ENCODE measurements around the gene CSMD2. TPM values are rescaled to one million over a fixed set of nuclear protein-coding genes. Genes with fewer than 3 reads are reported as not detected.

Gene CSMD2
- total and polyA plus RNA-seq, 2 of the 4 experiments (the other 2 are of a cell fraction): under 0.01 to 0.36 TPM

GRCh38 chr1:33826711-33827110, 338.3 kb downstream of the CSMD2 start:
- Histone ChIP-seq H2AK5ac (ENCODE audit: low read depth, low read length) (no peak overlapping the region), H3K4ac (ENCODE audit: low read depth, low read length) (no peak overlapping the region), H3K18ac (ENCODE audit: low read depth, low read length) (no peak overlapping the region), H3K23ac (ENCODE audit: low read depth, low read length) (no peak overlapping the region), H3K9ac (ENCODE audit: low read depth, low read length) (no peak overlapping the region), H2BK15ac (ENCODE audit: low read depth, low read length) (no peak overlapping the region), H3K36me3 (ENCODE audit: control insufficient read depth, insufficient read depth, low read length) (no peaks in the 10 kb centered on the region), H3K79me1 (ENCODE audit: low read depth in 1 of 2, low read length in 2 of 2) (no peaks in the 10 kb centered on the region), H2AK9ac (replicated peaks; ENCODE audit: low read depth, low read length, poor library complexity) (no peak overlapping the region), H2BK5ac (ENCODE audit: low read depth, low read length, poor library complexity, severe bottlenecking) (no peak overlapping the region), H3K9me3 (ENCODE audit: control insufficient read depth, insufficient read depth, low read length) (peaks cover 36% of the 10 kb centered on the region), H2BK20ac (ENCODE audit: low read depth, low read length) (no peak overlapping the region), H2BK120ac (ENCODE audit: low read depth, low read length) (no peak overlapping the region), H3K27ac (ENCODE audit: insufficient read depth, low read length) (no peak overlapping the region), H3K56ac (ENCODE audit: extremely low read depth, insufficient read depth, low read length) (no peak overlapping the region), H2AFZ (replicated peaks; ENCODE audit: low read length, poor library complexity) (no peak overlapping the region), H3K27me3 (ENCODE audit: control insufficient read depth, insufficient read depth, low read length) (no peaks in the 10 kb centered on the region), H4K20me1 (ENCODE audit: insufficient read depth, low read length) (no peaks in the 10 kb centered on the region), H4K5ac (ENCODE audit: low read depth, low read length) (no peak overlapping the region), H3K14ac (replicated peaks; ENCODE audit: low read depth, low read length) (no peak overlapping the region), H3K9me1 (ENCODE audit: insufficient read depth, low read length) (no peaks in the 10 kb centered on the region), H3K4me1 (ENCODE audit: control insufficient read depth, insufficient read depth, low read length) (no peaks in the 10 kb centered on the region), H4K91ac (ENCODE audit: insufficient read depth, low read depth, low read length) (no peak overlapping the region), H3K4me2 (ENCODE audit: low read depth, low read length) (no peak overlapping the region), H3K4me3 (ENCODE audit: insufficient read depth, low read depth, low read length) (no peak overlapping the region), H4K8ac (ENCODE audit: low read depth in 2 of 2, low read length in 2 of 2) (no peak overlapping the region)
- in situ Hi-C loops (cut with MboI; ENCODE audit: low sequenced_read_pairs) (no loop called here), dilution Hi-C loops (cut with HindIII; ENCODE audit: low sequenced_read_pairs, unreplicated experiment) (no loop called here), intact Hi-C loops (cut with micrococcal nuclease) (no loop called here)
- ChIA-PET CTCF (no interaction called here), POLR2A (ENCODE audit: unreplicated experiment) (no interaction called here)
- no peak for DNase-seq
- WGBS, 2 experiments (ENCODE audit: extremely low coverage in 2 of 2, insufficient read length in 1 of 2): 30% methylated on average over 4 of the region's 5 CpGs; no CpG with 5 or more reads in 1 of the 2 experiments
- BruUV-seq (replicated peaks): no TSS peak
- ATAC-seq (ENCODE audit: low read depth): no peak
- TF ChIP-seq CEBPB (IDR thresholded peaks at IDR 0.05; ENCODE audit: low read depth, low read length) (no peak), RCOR1 (IDR thresholded peaks at IDR 0.05; ENCODE audit: insufficient replicate concordance, low read length) (no peak), RAD21 (IDR thresholded peaks at IDR 0.05; ENCODE audit: low read length) (no peak), SMC3 (IDR thresholded peaks at IDR 0.05; ENCODE audit: low read depth, low read length) (no peak), MAFK (IDR thresholded peaks at IDR 0.05; ENCODE audit: low read depth, low read length) (no peak), CHD1 (IDR thresholded peaks at IDR 0.05; ENCODE audit: low read depth, low read length) (no peak), NFE2L2 (IDR thresholded peaks at IDR 0.05; ENCODE audit: low read depth, low read length) (no peak), FOS (IDR thresholded peaks at IDR 0.05; ENCODE audit: low read depth, low read length) (no peak), RFX5 (IDR thresholded peaks at IDR 0.05; ENCODE audit: low read depth, low read length) (no peak), POLR2A (IDR thresholded peaks at IDR 0.05; ENCODE audit: low read depth, low read length) (no peak), MXI1 (IDR thresholded peaks at IDR 0.05; ENCODE audit: borderline replicate concordance, low read depth, low read length) (no peak), MAZ (IDR thresholded peaks at IDR 0.05; ENCODE audit: borderline replicate concordance, low read depth, low read length) (no peak), USF2 (IDR thresholded peaks at IDR 0.05; ENCODE audit: low read depth, low read length) (no peak)
